ENCODE data around the gene FAM89B. TPM values are rescaled to one million over a fixed set of nuclear protein-coding genes. Genes with fewer than 3 reads are reported as not detected.

FAM89B gene
- total and polyA plus RNA-seq, 4 donors = 20.6 to 53.5 (median 44.4) TPM

GRCh38 chr11:65540290-65541092, 31.8 kb upstream of the FAM89B start:
- peak; percentile 85 to 90 (median 88) for DNase-seq
- no peak overlapping the region for H3K9ac ChIP-seq (ENCODE audit: insufficient read depth in 1 of 2, low read length in 2 of 2)
- peak; percentile 81 for TF ChIP-seq CTCF (IDR thresholded peaks at IDR 0.05; ENCODE audit: control extremely low read depth, extremely low read depth)
- no peaks in the 10 kb centered on the region for H3K9me3 ChIP-seq (ENCODE audit: control insufficient read depth in 4 of 4, insufficient read depth in 3 of 4, low read length in 3 of 4)
- H3K27me3 ChIP-seq (ENCODE audit: control insufficient read depth in 3 of 3, insufficient read depth in 3 of 3, low read length in 2 of 3) = no peaks in the 10 kb centered on the region
- peak overlapping the region; percentile 33 for H3K4me3 ChIP-seq
- H3K27ac ChIP-seq (ENCODE audit: low read depth in 1 of 2, low read length in 1 of 2) = peak overlapping the region; percentile 78 to 79
- peak; percentile 94 for ATAC-seq (ENCODE audit: insufficient read depth, low FRiP score)
- peaks cover 0 to 16% (median 12%) of the 10 kb centered on the region in 5 donors for H3K4me1 ChIP-seq (ENCODE audit: control insufficient read depth in 5 of 5, insufficient read depth in 5 of 5, low read length in 5 of 5)
- WGBS, 2 donors = 0% methylated on average over 68 to 78 of the region's 78 CpGs
- H3K36me3 ChIP-seq (ENCODE audit: control insufficient read depth in 4 of 4, insufficient read depth in 4 of 4, low read length in 4 of 4) = peaks cover 3 to 38% (median 14%) of the 10 kb centered on the region in 4 donors

GRCh38 chr11:65541093-65541982, 31.0 kb upstream of the FAM89B start:
- no peak overlapping the region for H3K9ac ChIP-seq (ENCODE audit: insufficient read depth in 1 of 2, low read length in 2 of 2)
- H3K9me3 ChIP-seq (ENCODE audit: control insufficient read depth in 4 of 4, insufficient read depth in 3 of 4, low read length in 3 of 4) = no peaks in the 10 kb centered on the region
- DNase-seq (peak; percentile 53 to 80 (median 63)), ATAC-seq (ENCODE audit: insufficient read depth, low FRiP score) (no peak)
- H3K27ac ChIP-seq (ENCODE audit: low read depth in 1 of 2, low read length in 1 of 2) = peak overlapping the region; percentile 78 to 79
- peaks cover 3 to 31% (median 16%) of the 10 kb centered on the region in 4 donors for H3K36me3 ChIP-seq (ENCODE audit: control insufficient read depth in 4 of 4, insufficient read depth in 4 of 4, low read length in 4 of 4)
- WGBS, 2 donors = 32 to 41% methylated on average over 18 of the region's 18 CpGs
- H3K27me3 ChIP-seq (ENCODE audit: control insufficient read depth in 3 of 3, insufficient read depth in 3 of 3, low read length in 2 of 3) = no peaks in the 10 kb centered on the region
- peaks cover 0 to 16% (median 12%) of the 10 kb centered on the region in 5 donors for H3K4me1 ChIP-seq (ENCODE audit: control insufficient read depth in 5 of 5, insufficient read depth in 5 of 5, low read length in 5 of 5)
- TF ChIP-seq CTCF (IDR thresholded peaks at IDR 0.05; ENCODE audit: control extremely low read depth, extremely low read depth) = no peak
- no peak overlapping the region for H3K4me3 ChIP-seq

GRCh38 chr11:65542738-65543390, 29.5 kb upstream of the FAM89B start:
- H3K9ac ChIP-seq (ENCODE audit: insufficient read depth in 1 of 2, low read length in 2 of 2) = peak overlapping the region in 1 of 2 donors; percentile 46
- H3K4me3 ChIP-seq = no peak overlapping the region
- no peak for DNase-seq
- no peak for ATAC-seq (ENCODE audit: insufficient read depth, low FRiP score)
- H3K27me3 ChIP-seq (ENCODE audit: control insufficient read depth in 3 of 3, insufficient read depth in 3 of 3, low read length in 2 of 3) = no peaks in the 10 kb centered on the region
- H3K9me3 ChIP-seq (ENCODE audit: control insufficient read depth in 4 of 4, insufficient read depth in 3 of 4, low read length in 3 of 4) = no peaks in the 10 kb centered on the region
- H3K36me3 ChIP-seq (ENCODE audit: control insufficient read depth in 4 of 4, insufficient read depth in 4 of 4, low read length in 4 of 4) = peaks cover 3 to 19% (median 16%) of the 10 kb centered on the region in 4 donors
- no peak for TF ChIP-seq CTCF (IDR thresholded peaks at IDR 0.05; ENCODE audit: control extremely low read depth, extremely low read depth)
- 91 to 98% methylated on average over 3 of the region's 3 CpGs for WGBS, 2 donors
- peaks cover 0 to 16% (median 12%) of the 10 kb centered on the region in 5 donors for H3K4me1 ChIP-seq (ENCODE audit: control insufficient read depth in 5 of 5, insufficient read depth in 5 of 5, low read length in 5 of 5)
- no peak overlapping the region for H3K27ac ChIP-seq (ENCODE audit: low read depth in 1 of 2, low read length in 1 of 2)

All from lung (tissue), 12 donors.